ENCODE results near the gene CNTF.
"Not testable (repeated sequence)": the region's sequence is repeated elsewhere in the genome, so short reads cannot be mapped to it uniquely, and the experiment has no call there.

Gene CNTF, protein sequence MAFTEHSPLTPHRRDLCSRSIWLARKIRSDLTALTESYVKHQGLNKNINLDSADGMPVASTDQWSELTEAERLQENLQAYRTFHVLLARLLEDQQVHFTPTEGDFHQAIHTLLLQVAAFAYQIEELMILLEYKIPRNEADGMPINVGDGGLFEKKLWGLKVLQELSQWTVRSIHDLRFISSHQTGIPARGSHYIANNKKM

DNA sequence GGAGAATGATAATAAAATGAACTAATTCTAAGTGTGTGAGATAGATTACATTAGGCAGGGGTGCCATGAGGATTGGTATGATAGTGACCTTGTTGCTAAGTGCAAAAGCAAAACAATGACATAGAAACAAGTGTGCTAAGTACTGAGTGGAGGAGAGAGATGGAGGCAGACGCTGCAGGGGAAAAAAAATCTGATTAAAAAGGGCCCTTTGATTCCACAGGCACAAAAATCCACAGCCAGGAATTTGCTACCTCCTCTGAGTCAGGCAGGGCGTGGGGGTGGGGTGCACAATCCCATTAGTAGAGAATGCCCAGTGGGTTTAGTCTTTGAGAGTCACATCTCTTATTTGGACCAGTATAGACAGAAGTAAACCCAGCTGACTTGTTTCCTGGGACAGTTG, at the start of gene CNTF:
Gene CNTF, plus strand, starts transcription at position 322 of the 400 bp plus-strand sequence. CDS start 88 bp downstream, outside the sequence.
- DNase-seq (ENCODE audit: low spot score): no peak

DNA sequence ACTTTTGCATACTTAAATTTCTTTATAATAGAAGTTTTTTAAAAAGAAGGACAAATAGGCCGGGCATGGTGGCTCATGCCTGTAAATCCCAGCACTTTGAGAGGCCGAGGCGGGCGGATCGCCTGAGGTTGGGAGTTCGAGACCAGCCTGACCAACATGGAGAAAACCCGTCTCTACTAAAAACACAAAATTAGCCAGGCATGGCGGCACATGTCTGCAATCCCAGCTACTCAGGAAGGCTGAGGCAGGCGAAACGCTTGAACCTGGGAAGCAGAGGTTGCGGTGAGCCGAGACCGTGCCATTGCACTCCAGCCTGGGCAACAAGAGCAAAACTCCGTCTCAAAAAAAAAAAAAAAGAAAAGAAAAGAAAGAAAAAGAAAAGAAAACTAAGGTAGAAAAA, 49.6 kb upstream of the CNTF start:
- DNase-seq (ENCODE audit: low spot score): not testable (repeated sequence)

DNA sequence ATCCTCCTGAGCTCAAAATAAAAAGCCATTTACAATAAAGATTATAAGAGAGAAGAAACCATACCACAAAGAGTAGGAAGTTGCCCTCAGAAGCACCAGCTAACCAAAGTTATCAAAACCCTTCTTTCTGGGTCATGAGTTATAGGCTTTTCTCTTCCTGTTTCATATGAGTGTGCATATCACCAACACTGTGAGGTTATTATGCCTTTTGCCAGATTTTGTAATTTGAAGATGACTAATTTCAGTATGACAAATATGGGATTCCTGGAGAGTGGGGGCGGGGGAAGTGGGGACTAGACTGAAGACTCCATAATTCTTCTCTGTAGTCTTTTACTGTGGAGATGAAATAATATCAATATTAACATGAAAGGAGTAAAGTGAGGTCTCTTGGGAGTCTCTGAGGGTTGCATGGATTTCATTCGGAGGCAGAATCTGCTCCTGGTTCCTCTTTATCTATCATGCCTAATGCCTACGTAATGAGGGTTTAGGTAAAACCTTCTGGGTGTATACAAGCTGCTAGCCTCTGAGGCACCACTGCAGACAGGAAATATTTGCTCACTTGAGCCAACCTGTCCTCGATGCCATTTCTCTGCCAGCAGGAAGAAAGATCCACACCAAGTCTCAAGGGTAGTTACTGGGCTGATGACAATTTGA, 48.9 kb upstream of the CNTF start:
- DNase-seq (ENCODE audit: low spot score): no peak

DNA sequence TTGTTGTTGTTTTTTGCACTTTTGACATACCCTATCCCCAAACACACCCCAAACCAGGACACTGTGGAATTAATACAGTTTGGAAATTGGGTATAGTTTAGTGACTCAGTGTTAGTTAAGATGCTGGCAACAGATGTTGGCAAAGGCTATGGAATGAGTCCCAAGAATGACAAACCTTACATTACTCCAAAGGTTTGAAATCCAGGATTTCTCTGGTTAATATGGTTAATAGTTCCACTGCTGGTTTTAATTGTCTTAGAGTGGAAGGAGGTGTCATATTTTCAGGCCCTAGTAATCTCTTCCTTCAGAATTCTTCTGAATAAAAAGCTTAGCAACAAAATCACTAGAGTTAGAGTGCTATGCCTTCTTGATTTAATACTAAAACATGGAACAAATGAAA, 47.6 kb upstream of the CNTF start:
- no peak for DNase-seq (ENCODE audit: low spot score)

DNA sequence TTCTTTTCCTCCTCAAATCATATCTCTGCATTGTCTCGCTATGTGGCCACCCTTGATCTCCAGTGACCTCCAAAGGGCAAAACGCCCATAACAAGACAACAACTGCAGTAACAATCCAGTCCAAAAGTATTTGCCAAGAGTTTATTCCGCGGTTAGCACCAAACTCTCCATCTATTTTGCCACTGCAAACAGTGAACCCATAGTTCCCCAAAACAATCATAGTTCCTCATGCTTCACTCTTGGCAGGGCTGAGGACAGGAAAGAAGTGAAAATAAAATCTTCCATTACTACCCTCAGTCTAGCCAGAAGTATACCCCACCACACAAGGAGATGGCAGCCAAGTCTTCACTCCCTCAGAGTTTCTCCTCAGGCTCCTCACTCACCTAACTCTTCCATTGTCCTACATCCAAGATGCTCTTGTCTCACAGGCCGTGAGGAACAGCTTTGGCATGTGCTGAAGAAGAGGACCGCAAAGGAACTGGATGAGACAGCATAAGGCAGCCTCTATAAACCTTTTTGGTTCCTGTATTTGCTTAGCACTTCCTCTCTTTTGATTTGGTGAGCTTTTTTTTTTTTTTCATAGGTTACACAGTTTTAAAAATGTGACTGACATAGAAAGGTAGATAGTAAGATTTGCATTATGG, 47.0 kb upstream of the CNTF start, which contains the start of gene LPXN:
Gene LPXN, minus strand, starts transcription at position 480 of the 644 bp plus-strand sequence. Its CDS starts 84 bp downstream, at position 396.
- no peak for DNase-seq (ENCODE audit: low spot score)

DNA sequence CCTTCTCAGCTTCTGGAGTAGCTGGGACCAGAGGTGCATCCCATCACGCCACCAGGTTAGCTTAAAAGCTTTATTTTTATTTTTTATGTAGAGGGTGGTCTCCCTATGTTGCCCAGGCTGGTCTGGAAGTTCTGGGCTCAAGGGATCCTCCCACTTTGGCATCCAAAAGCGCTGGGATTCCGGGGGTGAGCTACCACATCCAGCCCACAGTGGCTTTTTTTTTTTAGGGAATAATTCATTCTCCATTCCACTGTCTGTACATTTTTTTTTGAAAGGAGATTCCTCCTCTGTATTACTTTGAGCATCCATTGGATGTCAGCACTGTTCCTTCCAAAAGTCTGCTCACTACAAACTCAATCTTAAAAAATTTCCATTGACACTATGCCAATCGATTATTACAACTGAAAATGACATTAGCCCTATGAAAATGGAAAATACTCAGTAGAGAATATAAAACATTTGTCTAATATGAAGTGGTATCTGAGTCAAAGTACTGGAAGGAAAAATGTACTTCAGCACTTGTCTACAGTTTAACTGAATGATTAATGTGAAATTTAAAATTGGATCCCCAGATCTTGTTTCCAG, 45.5 kb upstream of the CNTF start:
- no peak for DNase-seq (ENCODE audit: low spot score)

DNA sequence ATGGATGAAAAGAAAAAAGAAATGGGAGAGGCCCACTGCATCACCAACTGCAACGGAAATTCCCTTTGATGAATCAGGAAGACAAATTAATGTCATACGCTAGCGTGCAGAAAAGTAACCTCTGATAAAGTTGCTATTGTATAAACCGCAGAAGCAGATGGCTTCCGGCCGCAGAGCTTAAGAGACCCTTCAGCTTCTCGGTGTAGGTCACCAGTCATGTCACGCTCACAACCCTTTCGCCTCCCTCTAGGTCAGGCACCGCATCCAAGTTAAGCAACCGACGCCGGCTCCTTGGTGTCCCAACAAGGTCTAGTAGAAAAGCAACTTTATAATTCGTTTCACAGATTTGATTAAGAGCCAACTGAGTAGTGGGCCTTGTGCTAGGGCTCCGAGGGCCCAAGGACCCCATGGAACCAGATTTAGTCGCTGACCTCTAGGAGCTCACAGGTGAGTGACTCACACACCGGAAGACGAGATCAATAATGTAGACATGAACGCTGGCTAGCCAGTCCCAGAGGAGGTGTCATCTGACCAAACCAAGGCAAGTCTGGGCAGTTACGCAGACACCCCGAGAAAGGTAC, 44.8 kb upstream of the CNTF start:
- DNase-seq (ENCODE audit: low spot score): peak; percentile 67

DNA sequence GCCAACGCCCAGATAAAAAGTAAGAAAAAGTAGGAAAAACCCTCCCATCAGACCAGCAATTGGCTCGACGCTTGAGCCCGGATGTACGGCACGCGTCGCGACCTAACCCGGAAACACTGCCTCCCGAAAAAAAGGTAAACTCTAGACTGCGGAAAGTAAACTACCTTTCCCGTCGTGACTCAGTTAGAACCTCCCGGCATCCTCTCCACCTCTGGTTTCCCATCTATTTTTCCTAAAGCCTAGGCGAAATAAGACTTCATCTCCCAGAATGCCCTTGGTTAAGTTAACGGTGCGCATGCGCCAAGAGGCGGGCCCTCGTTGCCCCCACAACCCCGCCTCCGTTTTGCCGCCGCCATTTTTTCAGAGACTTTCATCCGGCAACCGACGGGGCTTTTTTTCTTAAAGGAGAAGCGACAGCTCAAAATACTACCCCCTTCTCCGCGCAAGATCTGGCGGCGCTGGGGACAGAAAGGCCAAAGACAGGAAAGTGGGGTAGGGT, 44.3 kb upstream of the CNTF start:
- peak; percentile 92 for DNase-seq (ENCODE audit: low spot score)

DNA sequence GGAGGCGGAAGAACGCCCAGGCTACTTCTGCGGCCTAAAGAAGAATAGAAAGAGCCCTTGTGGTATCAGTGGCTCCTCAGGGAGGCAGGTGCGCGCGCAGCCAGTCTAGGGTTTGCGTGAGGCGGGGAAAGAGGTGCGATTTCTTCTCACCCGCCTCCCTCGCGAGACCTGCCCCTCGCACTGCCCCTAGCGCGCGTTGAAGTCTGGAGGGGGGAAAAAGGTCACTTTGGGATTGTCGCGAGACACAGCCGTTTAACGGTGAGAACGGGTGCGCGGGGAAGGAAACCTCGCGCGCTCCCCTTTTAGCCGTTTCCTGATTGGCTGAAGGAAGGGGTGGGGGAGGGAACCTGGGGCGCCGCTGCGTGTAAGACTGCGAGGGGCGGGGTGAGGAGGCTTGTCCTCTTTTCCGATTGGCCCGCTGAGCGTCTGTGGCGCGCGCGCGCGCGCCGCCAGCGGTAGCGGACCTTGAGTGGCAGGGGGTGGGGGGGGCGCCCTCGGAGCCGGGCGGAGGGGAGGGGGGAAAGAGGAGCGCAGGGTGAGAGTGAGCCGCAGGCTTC, 43.8 kb upstream of the CNTF start, which contains the start of gene ZFP91:
Gene ZFP91, plus strand, starts transcription at position 429 of the 557 bp plus-strand sequence. CDS start 219 bp downstream, outside the sequence.
- peak; percentile 96 for DNase-seq (ENCODE audit: low spot score)

DNA sequence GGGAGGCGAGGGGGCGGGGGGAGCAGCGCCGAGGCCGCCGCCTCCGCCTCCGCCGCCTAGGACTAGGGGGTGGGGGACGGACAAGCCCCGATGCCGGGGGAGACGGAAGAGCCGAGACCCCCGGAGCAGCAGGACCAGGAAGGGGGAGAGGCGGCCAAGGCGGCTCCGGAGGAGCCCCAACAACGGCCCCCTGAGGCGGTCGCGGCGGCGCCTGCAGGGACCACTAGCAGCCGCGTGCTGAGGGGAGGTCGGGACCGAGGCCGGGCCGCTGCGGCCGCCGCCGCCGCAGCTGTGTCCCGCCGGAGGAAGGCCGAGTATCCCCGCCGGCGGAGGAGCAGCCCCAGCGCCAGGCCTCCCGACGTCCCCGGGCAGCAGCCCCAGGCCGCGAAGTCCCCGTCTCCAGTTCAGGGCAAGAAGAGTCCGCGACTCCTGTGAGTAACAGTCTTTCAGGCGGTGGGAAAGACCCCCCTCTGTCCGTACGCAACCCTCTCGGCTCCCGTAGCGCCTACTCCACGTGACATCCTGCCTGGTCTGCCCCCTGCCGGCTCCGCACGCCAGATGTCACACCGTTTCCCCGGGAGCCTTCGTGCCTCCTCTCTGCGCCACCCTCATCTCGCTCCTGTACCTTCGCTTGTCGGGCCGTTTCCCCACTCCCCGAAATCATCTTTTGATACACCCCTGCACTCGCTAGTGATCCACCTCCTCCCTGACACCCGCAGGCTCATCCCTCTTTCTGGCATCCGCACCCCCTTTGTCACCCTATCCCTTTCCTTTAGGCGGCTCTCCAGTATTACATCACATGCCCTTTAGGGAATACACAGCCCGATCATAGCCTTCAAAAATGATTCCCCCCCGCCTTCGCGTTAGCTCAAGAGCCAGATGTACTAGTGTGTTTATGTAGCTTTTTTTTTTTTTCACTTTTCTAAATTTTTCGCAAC, 43.0 kb upstream of the CNTF start:
- peak; percentile 91 for DNase-seq (ENCODE audit: low spot score)

DNA sequence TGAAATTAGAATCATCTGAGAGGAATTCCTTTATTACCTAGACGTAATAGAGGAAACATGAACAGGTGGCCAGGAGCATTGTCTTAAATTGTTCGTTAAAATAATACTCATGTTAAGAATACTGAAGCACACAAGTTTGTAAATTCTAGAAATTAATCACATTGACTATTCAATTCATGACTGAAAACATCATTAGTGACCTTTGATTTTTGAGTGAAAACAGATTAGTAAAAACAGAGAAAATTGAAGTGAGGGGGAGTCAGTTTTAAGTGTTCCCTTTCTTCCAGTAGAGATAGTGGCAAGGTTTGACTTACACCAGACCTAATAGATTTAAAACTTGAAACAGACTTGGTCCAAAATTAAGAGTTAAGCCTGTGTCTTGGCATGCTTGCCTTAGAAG, 42.2 kb upstream of the CNTF start:
- no peak for DNase-seq (ENCODE audit: low spot score)

DNA sequence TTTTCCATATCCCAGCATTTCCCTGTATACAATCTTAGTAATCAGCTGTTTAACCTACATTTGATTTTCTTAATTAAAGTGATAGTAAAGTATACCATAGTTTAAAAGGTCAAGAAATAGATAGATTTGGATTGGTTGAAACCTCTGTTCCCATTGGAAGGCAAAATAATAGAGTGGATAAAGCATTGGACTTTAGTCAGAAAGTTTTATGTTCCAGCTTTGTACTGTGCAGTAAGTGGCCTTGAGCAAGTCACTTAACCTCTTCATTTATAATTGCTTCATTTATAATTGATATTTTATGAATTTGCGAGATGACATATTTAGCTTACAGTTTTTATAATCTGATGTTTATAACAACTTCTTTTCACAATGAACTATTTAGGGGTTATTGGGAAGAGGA, 40.0 kb upstream of the CNTF start:
- no peak for DNase-seq (ENCODE audit: low spot score)

DNA sequence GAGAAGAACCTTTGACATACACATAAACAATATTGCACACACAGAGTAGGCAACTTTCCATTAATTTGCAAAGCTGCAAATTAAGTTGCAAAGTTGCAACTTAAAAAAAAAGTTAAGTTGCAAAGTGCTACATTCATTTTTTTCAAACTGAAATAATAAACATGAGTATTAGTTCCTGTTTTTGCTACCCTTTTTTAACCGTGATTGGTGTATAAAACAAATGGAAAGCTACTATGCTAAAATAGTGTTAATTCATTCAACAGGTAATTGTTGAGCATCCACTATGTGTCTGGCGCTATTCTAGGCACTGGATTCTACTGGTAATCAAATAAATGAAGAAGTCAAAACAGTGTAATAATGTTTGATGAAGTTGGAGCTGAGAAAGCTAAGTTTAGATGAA, 35.5 kb upstream of the CNTF start:
- DNase-seq (ENCODE audit: low spot score): no peak

DNA sequence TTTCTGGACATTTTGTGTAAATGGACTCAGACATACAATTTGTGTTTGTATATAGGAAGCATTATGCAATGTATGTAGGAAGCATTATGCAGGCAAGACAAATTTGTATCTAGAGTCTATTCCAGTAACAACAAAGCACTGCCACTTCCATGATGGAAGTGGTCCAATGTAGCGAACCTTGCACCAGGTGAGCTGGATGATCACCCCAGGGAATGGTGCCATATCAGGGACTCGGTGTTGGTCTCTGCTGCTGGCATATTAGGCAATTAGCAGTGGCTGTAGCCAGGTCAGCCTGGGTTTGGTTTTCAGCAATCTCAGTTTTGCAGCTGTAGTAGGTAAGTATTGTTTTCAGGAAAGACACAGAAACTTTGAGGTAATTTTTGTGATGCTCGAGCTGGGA, 30.8 kb upstream of the CNTF start:
- DNase-seq (ENCODE audit: low spot score): no peak

DNA sequence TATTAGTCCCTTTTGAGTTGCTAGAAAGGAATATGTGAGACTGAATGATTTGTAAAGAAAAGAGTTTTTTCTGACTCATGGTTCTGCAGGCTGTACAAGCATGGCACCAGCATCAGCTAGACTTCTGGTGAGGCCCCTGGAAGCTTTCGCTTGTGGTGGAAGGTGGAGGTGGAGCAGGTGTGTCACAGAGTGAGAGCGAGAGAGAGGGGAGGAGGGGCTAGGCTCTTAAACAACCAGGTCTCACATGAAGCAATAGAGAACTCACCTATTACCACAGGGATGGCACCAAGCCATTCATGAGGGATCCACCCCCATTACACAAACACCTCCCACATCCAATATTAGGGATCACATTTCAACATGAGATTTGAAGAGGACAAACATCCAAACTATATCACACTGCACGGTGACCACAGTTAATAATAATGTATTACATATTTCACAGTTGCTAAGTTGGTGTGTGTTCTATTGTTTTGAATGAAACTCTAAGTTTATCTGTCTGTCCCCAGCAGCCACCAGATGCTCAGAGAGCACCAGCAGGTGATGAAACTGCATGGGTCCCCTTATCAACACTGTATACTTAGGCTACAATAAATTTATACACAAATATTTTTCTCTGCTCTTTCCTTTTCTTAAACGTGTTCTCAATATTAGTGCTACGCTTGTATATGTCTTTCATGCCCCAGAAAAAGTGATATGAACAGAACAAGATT, 29.5 kb upstream of the CNTF start:
- no peak for DNase-seq (ENCODE audit: low spot score)

DNA sequence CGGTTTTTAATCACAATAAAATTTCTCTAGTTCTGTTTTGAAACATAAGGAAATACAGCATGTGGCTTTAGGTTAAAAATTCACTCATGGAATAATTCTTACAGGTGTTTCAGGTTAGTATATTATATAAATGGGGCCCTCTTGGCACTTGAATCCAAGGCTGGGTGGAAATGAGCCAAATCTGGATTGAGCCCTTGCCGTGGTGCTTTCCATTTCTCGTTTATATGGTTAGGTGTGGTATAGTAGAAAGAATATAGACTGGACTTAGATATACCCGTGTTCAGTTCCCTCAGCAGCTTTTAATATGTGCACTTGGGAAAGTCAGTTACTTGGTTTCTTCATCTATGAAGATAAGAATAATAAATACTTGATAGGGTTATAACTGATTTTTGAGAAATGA, 27.6 kb upstream of the CNTF start:
- DNase-seq (ENCODE audit: low spot score): no peak

DNA sequence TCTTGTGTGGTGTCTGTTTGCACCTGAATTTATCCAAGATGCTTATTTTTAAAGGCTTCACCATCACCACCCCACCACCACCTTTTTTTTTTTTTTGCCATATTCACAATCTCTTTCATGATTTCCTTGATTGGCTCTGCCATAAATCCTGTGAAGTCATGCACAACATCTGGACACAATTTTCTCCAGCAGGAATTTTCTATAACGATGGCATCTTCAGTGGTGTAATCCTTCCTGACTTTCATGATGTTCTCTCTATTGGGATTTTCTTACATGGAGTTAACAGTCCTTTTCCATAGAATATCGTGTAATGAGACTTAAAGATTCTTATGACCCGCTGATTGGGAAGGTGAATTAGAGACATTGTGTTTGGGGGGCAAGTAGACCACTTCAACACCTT, 25.8 kb upstream of the CNTF start:
- DNase-seq (ENCODE audit: low spot score): no peak

DNA sequence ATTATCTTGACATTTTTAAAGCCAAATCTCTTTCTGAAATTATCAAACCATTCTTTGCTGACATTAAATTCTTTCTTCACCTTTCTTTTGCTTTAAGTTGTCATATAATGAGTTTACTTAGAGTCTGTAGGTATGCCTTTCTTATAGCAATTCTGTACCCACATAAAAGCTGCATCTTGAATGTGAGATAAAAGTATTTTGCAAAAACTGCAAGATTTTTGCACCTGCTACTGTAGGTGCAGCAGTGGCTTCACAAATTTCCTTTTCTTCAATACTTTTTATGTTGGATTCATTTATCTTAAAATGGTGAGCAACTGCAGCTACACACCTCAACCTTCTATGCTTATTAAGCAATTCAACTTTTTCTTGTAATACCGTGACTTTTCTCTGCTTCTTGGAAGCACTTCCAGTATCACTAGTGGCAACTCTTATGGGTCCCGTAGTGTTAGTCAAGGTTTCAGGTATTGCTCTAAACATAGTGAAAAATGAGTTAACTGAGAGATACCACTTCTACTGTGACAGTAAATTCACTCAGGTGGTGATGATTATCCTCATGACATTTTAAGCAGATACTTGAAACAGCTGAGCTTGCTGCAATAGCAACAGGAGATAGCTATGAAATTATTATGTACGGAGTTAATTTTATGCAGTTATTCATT, 24.9 kb upstream of the CNTF start:
- DNase-seq (ENCODE audit: low spot score): no peak

DNA sequence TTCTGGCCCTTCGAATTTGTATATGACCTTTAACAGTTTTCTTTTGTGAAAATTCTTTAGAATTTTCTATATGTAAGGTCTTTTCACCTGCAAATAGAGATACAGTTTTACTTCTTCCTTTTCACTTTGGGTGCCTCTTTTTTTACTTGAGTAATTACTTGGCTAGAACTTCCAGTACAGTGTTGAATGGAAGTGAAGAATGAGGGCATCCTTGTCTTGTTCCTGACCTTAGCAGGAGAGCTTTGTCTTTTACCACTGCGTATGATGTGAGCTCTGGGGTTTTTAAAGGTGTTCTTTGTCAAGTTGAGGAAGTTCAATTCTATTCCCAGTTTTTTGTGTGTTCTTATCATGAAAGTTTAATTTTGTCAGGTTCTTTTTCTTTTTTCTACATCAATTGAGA, 22.0 kb upstream of the CNTF start:
- DNase-seq (ENCODE audit: low spot score): no peak

Data from ecto neural progenitor cell (in vitro differentiated cells).